K562 (cell line): ENCODE data around the gene ACOD1. TPM values are rescaled to one million over a fixed set of nuclear protein-coding genes. Genes with fewer than 3 reads are reported as not detected.

Experiments used
- ATAC-seq: fragments of 200-7000 bp; cut with Tn5 transposase; 3 replicates; pipeline ENCODE4 v1.9.1; 2020; ENCODE audit warnings: moderate library complexity
- BruUV-seq: library from RNA; stranded (reverse); fragments of 400-500 nt; replicated peaks from 2 replicates; lab custom pipeline; 2021; lab: Mats Ljungman, UMichigan
- CTCF ChIA-PET: fragments of 300-600 bp; formaldehyde crosslinking; extraction: SDS; loops from one replicate; lab custom pipeline; 2021; ENCODE audit warnings: low intra/inter-chr PET ratio; lab: Yijun Ruan, JAX
- POLR2A ChIA-PET: fragments of 300-600, 350-650 bp; sonication (Branson Sonifier 250); formaldehyde crosslinking; extraction: SDS; loops from one replicate; lab custom pipeline; 2021; ENCODE audit warnings: antibody characterized with exemption, inconsistent platforms; lab: Yijun Ruan, JAX
- DNase-seq, 4 experiments: peaks; one replicate each; pipeline versions ENCODE4 v3.0.0 to v3.0.0-alpha.2; 2011 to 2018; ENCODE audit warnings: low spot score in 3 of 4, mixed read lengths in 3 of 4; ENCODE audit errors: extremely low read depth in 1 of 4
- FAIRE-seq: peaks from 2 replicates; lab custom pipeline; 2011; peaks lifted over from hg19 to GRCh38; lab: Jason Lieb, UNC
- H2AFZ ChIP-seq: 2 replicates; pipeline ENCODE4 v1.6.0; 2011; ENCODE audit warnings: low read depth, low read length, control low read depth, inconsistent platforms
- H3K27ac ChIP-seq: fragments of 200-600 bp; 3 replicates; pipeline ENCODE4 v1.8.0; 2011; ENCODE audit warnings: low read depth, mild to moderate bottlenecking, control low read depth, inconsistent platforms, low read length, moderate library complexity, mixed read lengths; ENCODE audit errors: extremely low read depth
- H3K27me3 ChIP-seq, 2 experiments: fragments of 300-600 bp in 1 of 2; 2 replicates in 1 of 2; 3 replicates in 1 of 2; pipeline versions ENCODE4 v1.6.0 to v1.8.0; 2011; ENCODE audit warnings: inconsistent platforms in 2 of 2, low read length in 2 of 2, mild to moderate bottlenecking in 1 of 2, mixed read lengths in 1 of 2, moderate library complexity in 1 of 2; ENCODE audit not compliant: control insufficient read depth in 2 of 2, insufficient read depth in 2 of 2
- H3K36me3 ChIP-seq: fragments of 300-600 bp; 3 replicates; pipeline ENCODE4 v1.8.0; 2011; ENCODE audit warnings: mild to moderate bottlenecking, low read length, inconsistent platforms; ENCODE audit not compliant: control insufficient read depth, insufficient read depth
- H3K4me1 ChIP-seq, 2 experiments: fragments of 200-600 bp in 1 of 2; replicated peaks in 1 of 2; 2 replicates in 1 of 2; 3 replicates in 1 of 2; pipeline versions ENCODE4 v1.5.1 to v1.8.0; 2011; ENCODE audit warnings: inconsistent platforms in 2 of 2, low read length in 2 of 2, mild to moderate bottlenecking in 1 of 2, mixed read lengths in 1 of 2, moderate library complexity in 1 of 2; ENCODE audit not compliant: control insufficient read depth in 2 of 2, insufficient read depth in 2 of 2
- H3K4me2 ChIP-seq: 2 replicates; pipeline ENCODE4 v1.6.1; 2011; ENCODE audit warnings: low read length, control low read depth, inconsistent platforms, mixed read lengths; ENCODE audit not compliant: insufficient read depth
- H3K4me3 ChIP-seq: fragments of 200-600 bp; sonication (generic), shearing (Covaris generic); 2 replicates; pipeline ENCODE4 v1.5.1; 2016; ENCODE audit warnings: control low read depth, inconsistent platforms
- H3K79me2 ChIP-seq: fragments of 200-600 bp; 3 replicates; pipeline ENCODE4 v1.8.0; 2011; ENCODE audit warnings: low read length, inconsistent platforms; ENCODE audit not compliant: control insufficient read depth, insufficient read depth
- H3K9ac ChIP-seq, 2 experiments: 2 replicates each; pipeline versions ENCODE4 v1.6.0 to v1.6.1; 2011; ENCODE audit warnings: low read depth in 2 of 2, low read length in 2 of 2, control low read depth in 1 of 2, inconsistent platforms in 1 of 2, mild to moderate bottlenecking in 1 of 2, mixed read lengths in 1 of 2; ENCODE audit not compliant: insufficient read depth in 1 of 2
- H3K9me1 ChIP-seq: one replicate; pipeline ENCODE4 v1.6.0; 2011; ENCODE audit warnings: inconsistent platforms, mild to moderate bottlenecking, low read length, moderate library complexity; ENCODE audit not compliant: control insufficient read depth, insufficient read depth
- H3K9me3 ChIP-seq: replicated peaks from 2 replicates; pipeline ENCODE4 v1.5.1; 2011; ENCODE audit warnings: low read depth, low read length, inconsistent platforms; ENCODE audit not compliant: control insufficient read depth, insufficient read depth
- H4K20me1 ChIP-seq: replicated peaks from 2 replicates; pipeline ENCODE4 v1.6.1; 2011; ENCODE audit warnings: low read length, inconsistent platforms, mixed read lengths; ENCODE audit not compliant: control insufficient read depth, insufficient read depth
- BMI1 ChIP-seq: fragments of 150-350 bp; IDR thresholded peaks from 2 replicates; pipeline ENCODE4 v1.6.1; 2014; ENCODE audit warnings: low read length
- CBX3 ChIP-seq, 2 experiments: IDR thresholded peaks; 1 replicate in 1 of 2; 2 replicates in 1 of 2; pipeline ENCODE4 v1.6.1; 2012; ENCODE audit warnings: inconsistent platforms in 2 of 2, low read length in 2 of 2, borderline replicate concordance in 1 of 2, control low read depth in 1 of 2
- E2F3 ChIP-seq: fragments of 250-450 bp; sonication (Bioruptor Pico); IDR thresholded peaks from 2 replicates; pipeline ENCODE4 v1.4.0; 2020; ENCODE audit warnings: mild to moderate bottlenecking
- E2F6 ChIP-seq, 2 experiments: IDR thresholded peaks; 2 replicates each; pipeline ENCODE4 v1.6.1; 2011; ENCODE audit warnings: borderline replicate concordance in 1 of 2, control low read depth in 1 of 2, low read depth in 1 of 2, low read length in 1 of 2, mild to moderate bottlenecking in 1 of 2, mixed read lengths in 1 of 2, moderate library complexity in 1 of 2; ENCODE audit not compliant: insufficient read depth in 1 of 2, insufficient read length in 1 of 2, poor library complexity in 1 of 2, severe bottlenecking in 1 of 2; ENCODE audit errors: extremely low read depth in 1 of 2
- HNRNPUL1 ChIP-seq: fragments of 200-400 bp; formaldehyde crosslinking; IDR thresholded peaks from 2 replicates; pipeline ENCODE4 v1.6.1; 2017; ENCODE audit warnings: low read length
- KAT2B ChIP-seq: IDR thresholded peaks from one replicate; pipeline ENCODE4 v1.6.1; 2012; ENCODE audit warnings: low read depth, mild to moderate bottlenecking, control low read depth, inconsistent platforms, low read length, moderate library complexity
- MIER1 ChIP-seq: fragments of 450-650 bp; IDR thresholded peaks from 2 replicates; pipeline ENCODE4 v1.6.1; 2016; ENCODE audit warnings: antibody characterized with exemption, mild to moderate bottlenecking, low read depth
- NCOA4 ChIP-seq: fragments of 450-650 bp; IDR thresholded peaks from 2 replicates; pipeline ENCODE4 v1.6.1; 2018; ENCODE audit warnings: mild to moderate bottlenecking; ENCODE audit not compliant: partially characterized antibody
- NFRKB ChIP-seq: fragments of 450-650 bp; IDR thresholded peaks from 2 replicates; pipeline ENCODE4 v1.6.1; 2016; ENCODE audit warnings: low read depth
- NKRF ChIP-seq: fragments of 450-650 bp; IDR thresholded peaks from 2 replicates; pipeline ENCODE4 v1.6.1; 2016; ENCODE audit warnings: borderline replicate concordance
- PHF8 ChIP-seq: fragments of 200-600 bp; sonication (generic); IDR thresholded peaks from 2 replicates; pipeline ENCODE4 v1.6.1; 2012; ENCODE audit warnings: mixed run types, mild to moderate bottlenecking, inconsistent platforms, low read length, moderate library complexity, borderline replicate concordance
- RBM22 ChIP-seq: fragments of 200-400 bp; formaldehyde crosslinking; IDR thresholded peaks from 2 replicates; pipeline ENCODE4 v1.6.1; 2018; ENCODE audit warnings: low read length, low read depth; ENCODE audit not compliant: poor library complexity, severe bottlenecking
- SUPT5H ChIP-seq: fragments of 450-650 bp; IDR thresholded peaks from 2 replicates; pipeline ENCODE4 v1.6.1; 2016
- TEAD1 ChIP-seq, 2 experiments: fragments of 450-650 bp in 1 of 2; sonication (generic) in 1 of 2; formaldehyde crosslinking; IDR thresholded peaks; 2 replicates each; pipeline versions ENCODE4 v1.4.0 to v1.8.0; 2020 to 2022; ENCODE audit warnings: mild to moderate bottlenecking in 2 of 2, missing genetic modification reagents in 1 of 2
- ZNF165 ChIP-seq: fragments of 250-450 bp; sonication (Bioruptor Pico); IDR thresholded peaks from 2 replicates; pipeline ENCODE4 v1.4.0; 2020; ENCODE audit warnings: borderline replicate concordance
- ZNF23 ChIP-seq: fragments of 250-450 bp; sonication (Bioruptor Pico); IDR thresholded peaks from 2 replicates; pipeline ENCODE4 v1.4.0; 2020; ENCODE audit warnings: mild to moderate bottlenecking
- ZNF668 ChIP-seq: fragments of 250-450 bp; sonication (Bioruptor Pico); IDR thresholded peaks from 2 replicates; pipeline ENCODE4 v1.8.0; 2022; ENCODE audit warnings: mild to moderate bottlenecking, inconsistent platforms
- WGBS: fragments of 100-300 bp; shearing (Covaris generic); methylation state at CpG from one replicate; pipeline ENCODE4 v1.1.6; 2016; ENCODE audit warnings: low coverage, mixed read lengths; ENCODE audit not compliant: insufficient coverage; ENCODE audit errors: missing lambda C conversion rate; 5-methylcytosine and 5-hydroxymethylcytosine counted together
- in situ Hi-C: fragments of 300-500 bp; cut with MboI; formaldehyde crosslinking; loops from 4 replicates; pipeline ENCODE4 v1.15.0; 2018; ENCODE audit warnings: inconsistent platforms, mixed read lengths
- intact Hi-C: fragments of 100-400 bp; cut with micrococcal nuclease; formaldehyde crosslinking; loops from 2 replicates; pipeline ENCODE4 v1.14.2; 2022
- polyA plus RNA-seq, 8 experiments: library from polyadenylated mRNA; depleted of rRNA in 4 of 8; stranded (reverse) in 5 of 8; unstranded in 3 of 8; fragments of >200 nt; fragmentation: Nextera tagmentation in 2 of 8; fragmentation: Illumina TruSeq in 1 of 8; extraction: Ambion mirVana in 2 of 8; extraction: Trizol in 1 of 8; gene quantifications; 2 replicates each; pipeline versions ENCODE4 v1.2.1 to v1.2.3, GENCODE V29; 2011 to 2014; ENCODE audit warnings: inconsistent platforms in 1 of 8, missing spikeins in 1 of 8
- total RNA-seq, 7 experiments: library from RNA; depleted of rRNA in 6 of 7; stranded (reverse); fragments of >200 nt in 6 of 7; fragmentation: Illumina TruSeq in 2 of 7; extraction: Trizol in 2 of 7; gene quantifications; 2 replicates each; pipeline versions ENCODE4 v1.2.1 to v1.2.3, GENCODE V29; 2011 to 2021; ENCODE audit warnings: low replicate concordance in 1 of 7

ACOD1 gene
- total and polyA plus RNA-seq, 9 of the 15 experiments (the other 6 are each of a cell fraction or from before 2014, with no cell fraction given): not detected

GRCh38 chr13:76904507-76904906, 43.8 kb upstream of the ACOD1 start:
- in situ Hi-C loops: loop anchor here (10.0 to 25.0 kb wide), 3 partner anchors 1042 to 1350 kb away; no protein-coding TSS in a partner anchor
- POLR2A ChIA-PET: no interaction called here

More at GRCh38 chr13:76904507-76904906, 43.8 kb upstream of the ACOD1 start:
- H3K4me1 ChIP-seq: 0 out of 5 replicates have a peak, but pooled peaks cover 0 to 3% of the 10 kb centered on the region in 2 experiments
- no peaks in the 10 kb centered on the region for H3K9me1 ChIP-seq
- no peak overlapping the region for H2AFZ ChIP-seq
- no peak overlapping the region for H3K27ac ChIP-seq
- BruUV-seq: no TSS peak
- FAIRE-seq: no peak
- H3K4me3 ChIP-seq: no peak overlapping the region
- CTCF ChIA-PET: no interaction called here
- H3K9ac ChIP-seq: no peak overlapping the region
- no peak for DNase-seq
- intact Hi-C loops: loop anchor here (5.0 to 10.0 kb wide), 3 partner anchors 430 to 1027 kb away; no protein-coding TSS in a partner anchor
- no peaks in the 10 kb centered on the region for H3K79me2 ChIP-seq
- no peaks in the 10 kb centered on the region for H3K9me3 ChIP-seq
- no peak overlapping the region for H3K4me2 ChIP-seq
- WGBS: 0% methylated on average over 2 of the region's 2 CpGs
- TF ChIP-seq ZNF23 (CRISPR knock-in tag) (no peak), ZNF668 (CRISPR knock-in tag) (no peak), KAT2B (no peak), TEAD1 (CRISPR knock-in tag; IDR thresholded peaks at IDR 0.05) (no peak), NCOA4 (no peak), ZNF165 (CRISPR knock-in tag) (no peak), RBM22 (no peak), SUPT5H (no peak), MIER1 (no peak), CBX3 (IDR thresholded peaks at IDR 0.05; ENCODE audit: borderline replicate concordance in 1 of 2, low read length in 2 of 2) (no peak), E2F6 (IDR thresholded peaks at IDR 0.05; ENCODE audit: borderline replicate concordance in 1 of 2, extremely low read depth in 1 of 2, insufficient read depth in 1 of 2, insufficient read length in 1 of 2, low read depth in 1 of 2, low read length in 1 of 2, poor library complexity in 1 of 2, severe bottlenecking in 1 of 2) (no peak), BMI1 (no peak), PHF8 (no peak), HNRNPUL1 (no peak), NKRF (no peak), NFRKB (no peak), E2F3 (CRISPR knock-in tag) (no peak)
- no peaks in the 10 kb centered on the region for H3K27me3 ChIP-seq
- H4K20me1 ChIP-seq: no peaks in the 10 kb centered on the region
- H3K36me3 ChIP-seq: no peaks in the 10 kb centered on the region
- no peak for ATAC-seq
